Measurements from ENCODE around the gene CARNS1.
"Not testable (repeated sequence)": the region's sequence is repeated elsewhere in the genome, so short reads cannot be mapped to it uniquely, and the experiment has no call there.

CARNS1 gene

GRCh38 chr11:67409781-67410368 is 5.6 kb upstream of the CARNS1 start:
- no peak for DNase-seq (ENCODE audit: low spot score)

GRCh38 chr11:67410369-67410831 is 5.1 kb upstream of the CARNS1 start:
- DNase-seq (ENCODE audit: low spot score): no peak

GRCh38 chr11:67410984-67411784 is 4.3 kb upstream of the CARNS1 start:
- DNase-seq (ENCODE audit: low spot score): no peak

GRCh38 chr11:67411785-67412152 is 3.7 kb upstream of the CARNS1 start:
- DNase-seq (ENCODE audit: low spot score): no peak

GRCh38 chr11:67412495-67413179 is 2.8 kb upstream of the CARNS1 start:
- no peak for DNase-seq (ENCODE audit: low spot score)

GRCh38 chr11:67413266-67413849 is 2.1 kb upstream of the CARNS1 start:
- no peak for DNase-seq (ENCODE audit: low spot score)

- no peak for DNase-seq (ENCODE audit: low spot score)
Observed at GRCh38 chr11:67416416-67417335, 1.2 kb downstream of the CARNS1 start.

- no peak for DNase-seq (ENCODE audit: low spot score)
Observed at GRCh38 chr11:67417425-67417824, 1.9 kb downstream of the CARNS1 start.

- DNase-seq (ENCODE audit: low spot score): no peak
Observed at GRCh38 chr11:67418476-67419281, 3.2 kb downstream of the CARNS1 start.

GRCh38 chr11:67419325-67420049 is 4.0 kb downstream of the CARNS1 start:
- no peak for DNase-seq (ENCODE audit: low spot score)

GRCh38 chr11:67420147-67420645 is 4.7 kb downstream of the CARNS1 start:
- no peak for DNase-seq (ENCODE audit: low spot score)

- DNase-seq (ENCODE audit: low spot score): peak; percentile 95
Observed at GRCh38 chr11:67420646-67421429, 5.4 kb downstream of the CARNS1 start.

GRCh38 chr11:67421430-67422031 is 6.1 kb downstream of the CARNS1 start:
- no peak for DNase-seq (ENCODE audit: low spot score)

GRCh38 chr11:67422891-67423290 is 7.4 kb downstream of the CARNS1 start:
- peak; percentile 61 for DNase-seq (ENCODE audit: low spot score)

GRCh38 chr11:67423466-67423865 is 8.0 kb downstream of the CARNS1 start:
- no peak for DNase-seq (ENCODE audit: low spot score)

- no peak for DNase-seq (ENCODE audit: low spot score)
Observed at GRCh38 chr11:67423891-67424613, 8.6 kb downstream of the CARNS1 start.

- DNase-seq (ENCODE audit: low spot score): not testable (repeated sequence)
Observed at GRCh38 chr11:67427364-67427859, 11.9 kb downstream of the CARNS1 start.
